B cell (primary cell): Measurements from ENCODE around the gene CAPZB.

Source experiments
- EZH2 ChIP-seq: IDR thresholded peaks from 2 replicates; pipeline ENCODE4 v1.6.1; 2012; ENCODE audit warnings: borderline replicate concordance, low read depth, mild to moderate bottlenecking, moderate library complexity, low read length; ENCODE audit not compliant: insufficient read depth, poor library complexity, severe bottlenecking
- TF ChIP-seq, protein P1 (sequence below): fragments of 200-600 bp; IDR thresholded peaks from one replicate; pipeline ENCODE4 v1.8.0; 2022; ENCODE audit warnings: antibody characterized with exemption, mild to moderate bottlenecking

DNA sequence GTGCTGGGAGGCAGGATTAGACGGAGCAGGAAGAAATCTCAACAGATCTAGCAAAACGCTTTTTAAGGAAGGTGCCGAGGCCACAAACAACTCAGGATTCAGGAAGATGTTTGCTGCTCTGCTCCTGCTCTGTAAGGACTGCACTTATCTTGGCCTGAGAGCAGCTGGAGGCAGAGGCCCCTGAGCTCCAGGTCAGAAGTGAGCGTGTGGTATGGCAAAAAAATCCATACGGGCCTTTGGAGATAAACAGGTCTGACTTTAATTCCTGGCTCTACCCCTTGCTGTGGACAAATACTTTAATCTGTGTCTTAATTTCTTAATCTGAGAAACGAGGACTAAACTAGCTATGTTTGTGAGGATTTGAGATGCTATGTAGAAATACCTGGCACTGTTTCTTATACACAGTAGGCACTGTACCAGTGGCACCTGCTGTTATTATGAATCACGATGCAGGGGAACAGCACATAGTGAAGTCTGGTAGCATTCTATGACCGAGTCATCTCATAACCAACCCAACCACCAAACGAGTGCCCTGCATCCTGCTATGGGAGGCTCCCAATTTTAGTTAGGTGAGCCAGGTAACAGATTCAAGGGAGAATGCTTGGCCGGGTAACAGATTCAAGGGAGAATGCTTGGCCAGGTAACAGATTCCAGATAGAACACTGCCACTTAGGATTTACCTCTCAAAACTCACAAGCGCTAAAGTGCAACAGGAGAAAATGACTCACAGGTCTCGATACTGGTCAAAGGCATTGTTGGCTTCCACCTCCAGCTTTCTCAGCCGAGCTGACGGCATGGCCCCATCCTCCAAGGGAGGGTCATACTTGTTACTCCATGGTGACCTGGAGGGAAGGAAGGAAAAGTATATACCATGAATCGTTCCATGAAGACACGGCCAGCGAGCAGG lies 107.3 kb downstream of the CAPZB start:
- TF ChIP-seq, protein P1, sequence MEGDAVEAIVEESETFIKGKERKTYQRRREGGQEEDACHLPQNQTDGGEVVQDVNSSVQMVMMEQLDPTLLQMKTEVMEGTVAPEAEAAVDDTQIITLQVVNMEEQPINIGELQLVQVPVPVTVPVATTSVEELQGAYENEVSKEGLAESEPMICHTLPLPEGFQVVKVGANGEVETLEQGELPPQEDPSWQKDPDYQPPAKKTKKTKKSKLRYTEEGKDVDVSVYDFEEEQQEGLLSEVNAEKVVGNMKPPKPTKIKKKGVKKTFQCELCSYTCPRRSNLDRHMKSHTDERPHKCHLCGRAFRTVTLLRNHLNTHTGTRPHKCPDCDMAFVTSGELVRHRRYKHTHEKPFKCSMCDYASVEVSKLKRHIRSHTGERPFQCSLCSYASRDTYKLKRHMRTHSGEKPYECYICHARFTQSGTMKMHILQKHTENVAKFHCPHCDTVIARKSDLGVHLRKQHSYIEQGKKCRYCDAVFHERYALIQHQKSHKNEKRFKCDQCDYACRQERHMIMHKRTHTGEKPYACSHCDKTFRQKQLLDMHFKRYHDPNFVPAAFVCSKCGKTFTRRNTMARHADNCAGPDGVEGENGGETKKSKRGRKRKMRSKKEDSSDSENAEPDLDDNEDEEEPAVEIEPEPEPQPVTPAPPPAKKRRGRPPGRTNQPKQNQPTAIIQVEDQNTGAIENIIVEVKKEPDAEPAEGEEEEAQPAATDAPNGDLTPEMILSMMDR: no peak
- TF ChIP-seq EZH2: no peak
